Esophagus muscularis mucosa (tissue), 3 donors: ENCODE data around the gene TOX2.

Experiments used
- CTCF ChIP-seq, 3 experiments: fragments of 200-600 bp in 2 of 3; fragments of 450-650 bp in 1 of 3; sonication (generic) in 2 of 3; IDR thresholded peaks; one replicate each; pipeline ENCODE4 v1.5.1; 2017 to 2019; ENCODE audit warnings: antibody characterized with exemption in 3 of 3, mild to moderate bottlenecking in 2 of 3, moderate library complexity in 1 of 3
- POLR2AphosphoS5 ChIP-seq, 2 donors: sonication (generic); formaldehyde crosslinking; IDR thresholded peaks; one replicate each; pipeline ENCODE4 v1.6.1; 2017; ENCODE audit warnings: antibody characterized with exemption in 2 of 2

DNA sequence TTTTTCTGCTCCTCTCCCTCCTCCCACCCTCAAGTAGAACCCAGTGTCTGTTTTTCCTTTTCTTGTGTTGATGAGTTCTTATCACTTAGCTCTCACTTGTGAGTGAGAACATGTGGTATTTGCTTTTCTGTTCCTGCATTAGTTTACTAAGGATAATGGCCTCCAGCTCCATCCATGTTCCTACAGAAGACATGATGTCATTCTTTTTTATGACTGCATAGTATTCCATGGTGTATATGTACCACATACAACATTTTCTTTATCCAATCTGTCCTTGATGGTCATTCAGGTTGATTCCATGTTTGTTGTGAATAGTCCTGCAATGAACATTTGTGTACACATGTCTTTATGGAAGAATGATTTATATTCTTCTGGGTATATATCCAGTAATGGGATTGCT, 81.0 kb downstream of the TOX2 start:
- no peak for TF ChIP-seq POLR2AphosphoS5 (IDR thresholded peaks at IDR 0.05)
- TF ChIP-seq CTCF (IDR thresholded peaks at IDR 0.05): no peak
